HepG2 (cell line): ENCODE results near the gene EIF1AD. TPM values are rescaled to one million over a fixed set of nuclear protein-coding genes. Genes with fewer than 3 reads are reported as not detected.

Experiments
- ATAC-seq: fragments of 200-7000 bp; cut with Tn5 transposase; 3 replicates; pipeline ENCODE4 v1.9.1; 2020; ENCODE audit warnings: mild to moderate bottlenecking, moderate library complexity
- BruUV-seq: library from RNA; stranded (reverse); fragments of 400-500 nt; replicated peaks from 2 replicates; lab custom pipeline; 2021; lab: Mats Ljungman, UMichigan
- CTCF ChIA-PET: fragments of 300-600 bp; formaldehyde crosslinking; extraction: SDS; loops from one replicate; lab custom pipeline; 2021; ENCODE audit warnings: low total read pairs, inconsistent platforms, low intra/inter-chr PET ratio; lab: Yijun Ruan, JAX
- POLR2A ChIA-PET: fragments of 350-600 bp; sonication (Branson Sonifier 250); formaldehyde crosslinking; loops from one replicate; lab custom pipeline; 2020; ENCODE audit warnings: antibody characterized with exemption, inconsistent platforms; lab: Yijun Ruan, JAX
- DNase-seq: peaks from one replicate; pipeline ENCODE4 v3.0.0-alpha.2; 2015; ENCODE audit warnings: low spot score
- FAIRE-seq: peaks from 3 replicates; lab custom pipeline; 2011; peaks lifted over from hg19 to GRCh38; lab: Jason Lieb, UNC
- H2AFZ ChIP-seq: one replicate; pipeline ENCODE4 v1.6.1; 2011; ENCODE audit warnings: low read length, inconsistent platforms
- H3K27ac ChIP-seq: fragments of 300-600 bp; 3 replicates; pipeline ENCODE4 v1.8.0; 2011; ENCODE audit warnings: mixed run types, mild to moderate bottlenecking, mixed read lengths, low read length, inconsistent platforms; ENCODE audit not compliant: insufficient read depth; ENCODE audit errors: extremely low read length
- H3K27me3 ChIP-seq, 2 experiments: fragments of 200-600 bp in 1 of 2; 2 replicates in 1 of 2; 3 replicates in 1 of 2; pipeline versions ENCODE4 v1.6.0 to v1.8.0; 2011; ENCODE audit warnings: low read length in 2 of 2, mild to moderate bottlenecking in 2 of 2, moderate library complexity in 2 of 2, inconsistent platforms in 1 of 2; ENCODE audit not compliant: insufficient read depth in 2 of 2, control insufficient read depth in 1 of 2
- H3K36me3 ChIP-seq, 2 experiments: fragments of 200-600 bp in 1 of 2; replicated peaks in 1 of 2; 2 replicates in 1 of 2; 3 replicates in 1 of 2; pipeline versions ENCODE4 v1.5.1 to v1.8.0; 2011; ENCODE audit warnings: low read length in 2 of 2, inconsistent platforms in 1 of 2; ENCODE audit not compliant: insufficient read depth in 2 of 2, control insufficient read depth in 1 of 2
- H3K4me1 ChIP-seq: 2 replicates; pipeline ENCODE4 v1.5.1; 2012; ENCODE audit warnings: low read length, inconsistent platforms; ENCODE audit not compliant: insufficient read depth
- H3K4me2 ChIP-seq: 2 replicates; pipeline ENCODE4 v1.6.0; 2011; ENCODE audit warnings: low read depth, low read length, inconsistent platforms
- H3K4me3 ChIP-seq, 3 experiments: fragments of 200-600 bp in 1 of 3; sonication (generic), shearing (Covaris generic) in 1 of 3; replicated peaks in 1 of 3; 2 replicates each; pipeline ENCODE4 v1.5.1; 2011 to 2016; ENCODE audit warnings: low read length in 3 of 3, inconsistent platforms in 2 of 3, low read depth in 2 of 3, mild to moderate bottlenecking in 2 of 3, control low read depth in 1 of 3, mixed read lengths in 1 of 3; ENCODE audit not compliant: insufficient read depth in 1 of 3
- H3K79me2 ChIP-seq: one replicate; pipeline ENCODE4 v1.6.1; 2011; ENCODE audit warnings: low read length, inconsistent platforms; ENCODE audit not compliant: insufficient read depth
- H3K9ac ChIP-seq: 2 replicates; pipeline ENCODE4 v1.6.0; 2011; ENCODE audit warnings: mild to moderate bottlenecking, low read depth, low read length, inconsistent platforms; ENCODE audit not compliant: insufficient read depth
- H3K9me3 ChIP-seq: 2 replicates; pipeline ENCODE4 v1.5.1; 2012; ENCODE audit warnings: mild to moderate bottlenecking, low read length
- H4K20me1 ChIP-seq: 2 replicates; pipeline ENCODE4 v1.6.0; 2011; ENCODE audit warnings: inconsistent platforms, mild to moderate bottlenecking, low read length, moderate library complexity; ENCODE audit not compliant: insufficient read depth
- CREB1 ChIP-seq, 2 experiments: fragments of 450-650 bp in 1 of 2; IDR thresholded peaks; 2 replicates each; pipeline ENCODE4 v1.6.1; 2016 to 2017; ENCODE audit warnings: control low read depth in 1 of 2, mild to moderate bottlenecking in 1 of 2, missing compliant biosample characterization in 1 of 2, missing genetic modification characterization in 1 of 2
- CREM ChIP-seq, 2 experiments: sonication (generic) in 1 of 2; formaldehyde crosslinking in 1 of 2; IDR thresholded peaks; 2 replicates each; pipeline versions ENCODE4 v1.4.0 to v1.6.1; 2016 to 2020; ENCODE audit warnings: antibody characterized with exemption in 1 of 2, mild to moderate bottlenecking in 1 of 2, missing genetic modification reagents in 1 of 2
- GZF1 ChIP-seq: sonication (generic); formaldehyde crosslinking; IDR thresholded peaks from 2 replicates; pipeline ENCODE4 v1.5.1; 2020; ENCODE audit warnings: mild to moderate bottlenecking, missing genetic modification reagents
- HES4 ChIP-seq: sonication (generic); formaldehyde crosslinking; IDR thresholded peaks from 2 replicates; pipeline ENCODE4 v1.9.0; 2021; ENCODE audit warnings: mild to moderate bottlenecking, missing genetic modification reagents, borderline replicate concordance
- HMG20B ChIP-seq: conservative IDR thresholded peaks from 2 replicates; pipeline ENCODE4 v1.6.1; 2016; ENCODE audit warnings: missing genetic modification reagents, missing compliant biosample characterization
- MAFG ChIP-seq: sonication (generic); formaldehyde crosslinking; IDR thresholded peaks from 2 replicates; pipeline ENCODE4 v1.5.1; 2020; ENCODE audit warnings: mild to moderate bottlenecking, missing genetic modification reagents
- MTA1 ChIP-seq: sonication (generic); formaldehyde crosslinking; IDR thresholded peaks from 2 replicates; pipeline ENCODE4 v1.4.0; 2020; ENCODE audit warnings: missing genetic modification reagents, mild to moderate bottlenecking, borderline replicate concordance
- PCBP1 ChIP-seq: fragments of 200-400 bp; formaldehyde crosslinking; IDR thresholded peaks from 2 replicates; pipeline ENCODE4 v1.6.1; 2017; ENCODE audit warnings: mild to moderate bottlenecking, low read depth, low read length, borderline replicate concordance
- POGZ ChIP-seq: sonication (generic); formaldehyde crosslinking; IDR thresholded peaks from 2 replicates; pipeline ENCODE4 v1.4.0; 2020; ENCODE audit warnings: mild to moderate bottlenecking, missing genetic modification reagents
- RARG ChIP-seq: sonication (generic); formaldehyde crosslinking; IDR thresholded peaks from 2 replicates; pipeline ENCODE4 v1.4.0; 2020; ENCODE audit warnings: low read depth, mild to moderate bottlenecking, missing genetic modification reagents
- RBFOX2 ChIP-seq: fragments of 200-400 bp; formaldehyde crosslinking; IDR thresholded peaks from 2 replicates; pipeline ENCODE4 v1.6.1; 2017; ENCODE audit warnings: low read depth, mild to moderate bottlenecking, low read length
- SOX5 ChIP-seq: IDR thresholded peaks from 2 replicates; pipeline ENCODE4 v1.6.1; 2016; ENCODE audit warnings: borderline replicate concordance
- TARDBP ChIP-seq: sonication (generic); formaldehyde crosslinking; IDR thresholded peaks from 2 replicates; pipeline ENCODE4 v1.8.0; 2022; ENCODE audit warnings: mild to moderate bottlenecking, missing genetic modification reagents
- TBX3 ChIP-seq: fragments of 450-650 bp; IDR thresholded peaks from 2 replicates; pipeline ENCODE4 v1.6.1; 2017; ENCODE audit warnings: antibody characterized with exemption, mild to moderate bottlenecking, inconsistent platforms, borderline replicate concordance
- ZBTB7A ChIP-seq: sonication (generic); formaldehyde crosslinking; IDR thresholded peaks from 2 replicates; pipeline ENCODE4 v1.8.0; 2022; ENCODE audit warnings: mild to moderate bottlenecking, missing genetic modification reagents
- ZGPAT ChIP-seq: IDR thresholded peaks from 2 replicates; pipeline ENCODE4 v1.6.1; 2016; ENCODE audit warnings: mild to moderate bottlenecking
- ZNF724P ChIP-seq: sonication (generic); formaldehyde crosslinking; IDR thresholded peaks from 2 replicates; pipeline ENCODE4 v1.8.0; 2022; ENCODE audit warnings: missing genetic modification reagents, borderline replicate concordance
- WGBS: methylation state at CpG from one replicate; pipeline ENCODE4 v1.1.6; 2017; ENCODE audit warnings: low lambda C conversion rate; 5-methylcytosine and 5-hydroxymethylcytosine counted together
- in situ Hi-C: cut with HindIII; loops from 2 replicates; pipeline ENCODE4 v1.10.0; 2017; ENCODE audit warnings: low pct_unique_long_range_greater_than_20kb; ENCODE audit not compliant: extremely low pct_ligation_motif_present
- intact Hi-C: fragments of 100-400 bp; cut with micrococcal nuclease; formaldehyde crosslinking; loops from one replicate; pipeline ENCODE4 v1.10.0; 2022; ENCODE audit not compliant: unreplicated experiment
- polyA plus RNA-seq, 8 experiments: library from polyadenylated mRNA; depleted of rRNA in 3 of 8; stranded (reverse) in 7 of 8; unstranded in 1 of 8; fragments of >200 nt; fragmentation: Illumina TruSeq in 4 of 8; extraction: Trizol in 4 of 8; gene quantifications; 2 replicates each; pipeline versions ENCODE4 v1.2.1 to v1.2.3, GENCODE V29; 2011 to 2016; ENCODE audit warnings: low read depth in 4 of 8, missing spikeins in 1 of 8, mixed read lengths in 1 of 8; ENCODE audit not compliant: insufficient read depth in 1 of 8
- total RNA-seq, 5 experiments: library from RNA; depleted of rRNA; stranded (reverse); fragments of >200 nt; fragmentation: Illumina TruSeq; extraction: Trizol; gene quantifications; 2 replicates each; pipeline ENCODE4 v1.2.3, GENCODE V29; 2016; ENCODE audit warnings: low read depth in 1 of 5
- TF ChIP-seq, protein P1 (sequence below): sonication (generic); formaldehyde crosslinking; IDR thresholded peaks from 2 replicates; pipeline ENCODE4 v1.4.0; 2020; ENCODE audit warnings: low read depth, missing genetic modification reagents

Gene EIF1AD
- total and polyA plus RNA-seq, 2 of the 13 experiments (the other 11 are each of a cell fraction or from before 2014, with no cell fraction given) = 18.2 to 30.8 TPM

DNA sequence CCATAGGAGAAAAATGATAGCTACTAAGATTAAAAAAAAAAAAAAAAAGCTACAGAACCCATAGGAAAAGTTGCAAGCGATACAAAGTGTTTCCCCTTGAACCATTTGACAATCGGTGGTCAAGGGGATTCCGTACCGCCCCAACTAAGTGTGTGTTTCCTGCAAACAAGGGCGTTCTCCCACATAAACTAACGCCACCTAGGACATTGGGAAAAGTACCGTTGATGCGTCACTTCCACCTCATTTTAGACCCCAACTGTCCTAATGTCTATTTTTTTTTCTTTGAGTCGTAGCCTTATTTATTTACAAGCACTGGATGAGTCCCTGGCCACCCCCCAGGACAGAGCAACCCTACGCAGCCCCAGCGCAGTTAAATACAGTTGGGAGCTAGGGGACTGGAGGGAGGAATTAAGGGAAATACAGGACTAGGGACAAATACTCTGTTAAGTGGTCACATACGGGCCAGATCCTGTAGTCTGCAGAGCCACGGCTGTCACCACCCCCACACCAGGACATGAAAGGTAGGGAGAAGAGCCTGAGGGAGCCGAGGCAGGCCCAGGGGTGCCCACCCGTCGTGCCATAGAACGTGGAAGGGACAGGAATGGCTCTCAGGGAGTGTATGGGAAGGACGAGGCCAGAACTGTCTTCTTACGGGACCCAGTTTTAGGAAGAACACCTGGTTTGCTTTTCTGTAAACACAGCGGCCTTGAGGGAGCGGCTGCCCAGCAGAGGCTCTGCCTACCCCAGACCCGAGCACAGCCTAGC is 19.0 kb downstream of the EIF1AD start:
- intact Hi-C loops = no loop called here
- H4K20me1 ChIP-seq = no peaks in the 10 kb centered on the region
- POLR2A ChIA-PET = no interaction called here
- DNase-seq = no peak
- FAIRE-seq = no peak
- peak overlapping the region in 1 of 3 experiments; percentile 23; a peak in 1 of 6 replicates for H3K4me3 ChIP-seq
- H3K4me1 ChIP-seq = peaks cover 15% of the 10 kb centered on the region
- WGBS = 62% methylated on average over 22 of the region's 22 CpGs
- ATAC-seq = peak; percentile 27
- CTCF ChIA-PET = no interaction called here
- H3K9me3 ChIP-seq = no peaks in the 10 kb centered on the region
- H2AFZ ChIP-seq = no peak overlapping the region
- 0 out of 5 replicates have a peak, but pooled peaks cover 2 to 6% of the 10 kb centered on the region in 2 experiments for H3K36me3 ChIP-seq
- H3K9ac ChIP-seq = no peak overlapping the region
- no peaks in the 10 kb centered on the region for H3K79me2 ChIP-seq
- BruUV-seq = no TSS peak
- in situ Hi-C loops = loop anchor here (10.0 kb wide), 1 partner anchor 268 kb away; the partner anchor contains the start of gene KAT5
- TF ChIP-seq CREM (IDR thresholded peaks at IDR 0.05) (no peak), CREM (CRISPR knock-in tag; IDR thresholded peaks at IDR 0.05) (no peak), ZBTB7A (no peak), CREB1 (IDR thresholded peaks at IDR 0.05) (no peak), CREB1 (CRISPR knock-in tag; IDR thresholded peaks at IDR 0.05) (no peak), GZF1 (CRISPR knock-in tag) (no peak), ZGPAT (CRISPR knock-in tag) (no peak), HMG20B (CRISPR knock-in tag) (no peak), MAFG (CRISPR knock-in tag) (no peak), TBX3 (no peak), TARDBP (no peak), RARG (CRISPR knock-in tag) (no peak), HES4 (CRISPR knock-in tag) (no peak), ZNF724P (CRISPR knock-in tag) (no peak), SOX5 (no peak), MTA1 (CRISPR knock-in tag) (no peak), PCBP1 (no peak), POGZ (CRISPR knock-in tag) (no peak), RBFOX2 (no peak)
- TF ChIP-seq, protein P1, sequence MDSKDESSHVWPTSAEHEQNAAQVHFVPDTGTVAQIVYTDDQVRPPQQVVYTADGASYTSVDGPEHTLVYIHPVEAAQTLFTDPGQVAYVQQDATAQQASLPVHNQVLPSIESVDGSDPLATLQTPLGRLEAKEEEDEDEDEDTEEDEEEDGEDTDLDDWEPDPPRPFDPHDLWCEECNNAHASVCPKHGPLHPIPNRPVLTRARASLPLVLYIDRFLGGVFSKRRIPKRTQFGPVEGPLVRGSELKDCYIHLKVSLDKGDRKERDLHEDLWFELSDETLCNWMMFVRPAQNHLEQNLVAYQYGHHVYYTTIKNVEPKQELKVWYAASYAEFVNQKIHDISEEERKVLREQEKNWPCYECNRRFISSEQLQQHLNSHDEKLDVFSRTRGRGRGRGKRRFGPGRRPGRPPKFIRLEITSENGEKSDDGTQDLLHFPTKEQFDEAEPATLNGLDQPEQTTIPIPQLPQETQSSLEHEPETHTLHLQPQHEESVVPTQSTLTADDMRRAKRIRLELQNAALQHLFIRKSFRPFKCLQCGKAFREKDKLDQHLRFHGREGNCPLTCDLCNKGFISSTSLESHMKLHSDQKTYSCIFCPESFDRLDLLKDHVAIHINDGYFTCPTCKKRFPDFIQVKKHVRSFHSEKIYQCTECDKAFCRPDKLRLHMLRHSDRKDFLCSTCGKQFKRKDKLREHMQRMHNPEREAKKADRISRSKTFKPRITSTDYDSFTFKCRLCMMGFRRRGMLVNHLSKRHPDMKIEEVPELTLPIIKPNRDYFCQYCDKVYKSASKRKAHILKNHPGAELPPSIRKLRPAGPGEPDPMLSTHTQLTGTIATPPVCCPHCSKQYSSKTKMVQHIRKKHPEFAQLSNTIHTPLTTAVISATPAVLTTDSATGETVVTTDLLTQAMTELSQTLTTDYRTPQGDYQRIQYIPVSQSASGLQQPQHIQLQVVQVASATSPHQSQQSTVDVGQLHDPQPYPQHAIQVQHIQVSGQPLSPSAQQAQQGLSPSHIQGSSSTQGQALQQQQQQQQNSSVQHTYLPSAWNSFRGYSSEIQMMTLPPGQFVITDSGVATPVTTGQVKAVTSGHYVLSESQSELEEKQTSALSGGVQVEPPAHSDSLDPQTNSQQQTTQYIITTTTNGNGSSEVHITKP (CRISPR knock-in tag) = no peak
- H3K27me3 ChIP-seq = no peaks in the 10 kb centered on the region; a peak in 1 of 5 replicates
- peak overlapping the region; percentile 20; the same call in 1 of the 2 replicates for H3K4me2 ChIP-seq
- no peak overlapping the region for H3K27ac ChIP-seq
